SK-N-SH (cell line): Measurements from ENCODE around the gene NBEA. TPM values are rescaled to one million over a fixed set of nuclear protein-coding genes. Genes with fewer than 3 reads are reported as not detected.

Source experiments
- CTCF ChIA-PET: fragments of 300-600, 350-600 bp; formaldehyde crosslinking; extraction: SDS; loops from one replicate; lab custom pipeline; 2021; lab: Yijun Ruan, JAX
- POLR2A ChIA-PET: fragments of 350-600 bp; sonication (Branson Sonifier 250); formaldehyde crosslinking; extraction: SDS; loops from one replicate; lab custom pipeline; 2020; ENCODE audit warnings: antibody characterized with exemption, inconsistent platforms; lab: Yijun Ruan, JAX
- DNase-seq: peaks from one replicate; pipeline ENCODE4 v3.0.0; 2012
- H2AFZ ChIP-seq: fragments of 200-600 bp; sonication (generic); 2 replicates; pipeline ENCODE4 v1.8.1; 2016; ENCODE audit warnings: antibody characterized with exemption, mild to moderate bottlenecking, low read depth
- H3F3A ChIP-seq: fragments of 200-600 bp; sonication (generic); replicated peaks from 2 replicates; pipeline ENCODE3; 2016; ENCODE audit warnings: antibody characterized with exemption, mild to moderate bottlenecking; ENCODE audit not compliant: insufficient read depth
- H3K27ac ChIP-seq, 2 experiments: fragments of 200-500 bp in 1 of 2; fragments of 200-600 bp in 1 of 2; sonication (Bioruptor generic) in 1 of 2; sonication (generic), shearing (Covaris generic) in 1 of 2; 2 replicates each; pipeline versions ENCODE4 v1.5.1 to v1.6.1; 2014 to 2016; ENCODE audit warnings: low read depth in 2 of 2, inconsistent platforms in 1 of 2, low read length in 1 of 2, mild to moderate bottlenecking in 1 of 2, mixed read lengths in 1 of 2
- H3K27me3 ChIP-seq: fragments of 200-600 bp; sonication (generic), shearing (Covaris generic); 2 replicates; pipeline ENCODE4 v1.6.1; 2016; ENCODE audit warnings: mixed run types; ENCODE audit not compliant: insufficient read depth
- H3K36me3 ChIP-seq, 2 experiments: fragments of 200-500 bp in 1 of 2; fragments of 200-600 bp in 1 of 2; sonication (Bioruptor generic) in 1 of 2; sonication (generic) in 1 of 2; replicated peaks in 1 of 2; 2 replicates each; pipeline versions ENCODE3 to v1.5.1; 2014 to 2016; ENCODE audit warnings: low read length in 1 of 2, mild to moderate bottlenecking in 1 of 2; ENCODE audit not compliant: insufficient read depth in 2 of 2, control insufficient read depth in 1 of 2
- H3K4me1 ChIP-seq, 2 experiments: fragments of 200-500 bp in 1 of 2; fragments of 200-600 bp in 1 of 2; sonication (Bioruptor generic) in 1 of 2; sonication (generic), shearing (Covaris generic) in 1 of 2; 2 replicates each; pipeline versions ENCODE4 v1.5.1 to v1.6.1; 2014 to 2016; ENCODE audit warnings: low read depth in 1 of 2, low read length in 1 of 2, mixed run types in 1 of 2; ENCODE audit not compliant: insufficient read depth in 2 of 2, control insufficient read depth in 1 of 2
- H3K4me2 ChIP-seq: fragments of 200-600 bp; sonication (generic), shearing (Covaris generic); 2 replicates; pipeline ENCODE4 v1.6.1; 2017; ENCODE audit warnings: mixed run types
- H3K4me3 ChIP-seq, 2 experiments: fragments of 200-500 bp in 1 of 2; fragments of 200-600 bp in 1 of 2; sonication (Bioruptor generic) in 1 of 2; sonication (generic), shearing (Covaris generic) in 1 of 2; 2 replicates each; pipeline versions ENCODE4 v1.5.1 to v1.8.1; 2014 to 2016; ENCODE audit warnings: low read depth in 2 of 2, inconsistent platforms in 1 of 2, low read length in 1 of 2, mild to moderate bottlenecking in 1 of 2, mixed read lengths in 1 of 2, moderate library complexity in 1 of 2
- H3K79me2 ChIP-seq: fragments of 200-600 bp; sonication (generic); 2 replicates; pipeline ENCODE4 v1.8.1; 2017; ENCODE audit warnings: mild to moderate bottlenecking; ENCODE audit not compliant: insufficient read depth
- H3K9ac ChIP-seq: fragments of 200-600 bp; sonication (generic); 2 replicates; pipeline ENCODE4 v1.6.1; 2017; ENCODE audit warnings: mixed run types
- H3K9me2 ChIP-seq: fragments of 200-600 bp; sonication (generic); 2 replicates; pipeline ENCODE4 v1.6.1; 2017; ENCODE audit warnings: mixed run types
- H3K9me3 ChIP-seq: fragments of 200-600 bp; sonication (generic); 2 replicates; pipeline ENCODE4 v1.6.1; 2017; ENCODE audit warnings: mixed run types, mild to moderate bottlenecking, moderate library complexity
- H4K20me1 ChIP-seq: fragments of 200-600 bp; sonication (generic); 2 replicates; pipeline ENCODE4 v1.6.1; 2017; ENCODE audit warnings: mild to moderate bottlenecking, mixed run types; ENCODE audit not compliant: insufficient read depth
- EP300 ChIP-seq, 2 experiments: IDR thresholded peaks; 2 replicates each; pipeline versions ENCODE4 v1.4.0 to v1.6.1; 2012; ENCODE audit warnings: borderline replicate concordance in 1 of 2, low read depth in 1 of 2, low read length in 1 of 2
- EZH2phosphoT487 ChIP-seq: fragments of 200-600 bp; sonication (generic); IDR thresholded peaks from 2 replicates; pipeline ENCODE4 v1.6.1; 2017; ENCODE audit warnings: low read depth, mixed run types, mild to moderate bottlenecking, antibody characterized with exemption, moderate library complexity, borderline replicate concordance
- FOXJ3 ChIP-seq: sonication (generic); formaldehyde crosslinking; IDR thresholded peaks from 2 replicates; pipeline ENCODE4 v1.5.1; 2020; ENCODE audit warnings: mild to moderate bottlenecking, missing genetic modification reagents
- FOXM1 ChIP-seq: IDR thresholded peaks from 2 replicates; pipeline ENCODE4 v1.4.0; 2012; ENCODE audit warnings: low read depth, mild to moderate bottlenecking
- GABPA ChIP-seq: IDR thresholded peaks from 2 replicates; pipeline ENCODE4 v1.4.0; 2012; ENCODE audit warnings: low read depth, mild to moderate bottlenecking
- NRF1 ChIP-seq: IDR thresholded peaks from 2 replicates; pipeline ENCODE4 v1.6.1; 2012; ENCODE audit warnings: low read depth, mild to moderate bottlenecking, low read length
- RAD21 ChIP-seq: IDR thresholded peaks from 2 replicates; pipeline ENCODE4 v1.6.1; 2012; ENCODE audit warnings: mild to moderate bottlenecking, low read length
- RFX5 ChIP-seq: IDR thresholded peaks from 2 replicates; pipeline ENCODE4 v1.6.1; 2012; ENCODE audit warnings: mild to moderate bottlenecking, improper control_type of control experiment, low read length
- SIN3A ChIP-seq: IDR thresholded peaks from 2 replicates; pipeline ENCODE4 v1.6.1; 2012; ENCODE audit warnings: low read depth, mild to moderate bottlenecking, low read length, moderate library complexity, borderline replicate concordance
- SMC3 ChIP-seq: IDR thresholded peaks from 2 replicates; pipeline ENCODE4 v1.6.1; 2012; ENCODE audit warnings: low read depth, low read length, improper control_type of control experiment
- USF2 ChIP-seq: fragments of 150-350 bp; IDR thresholded peaks from 2 replicates; pipeline ENCODE4 v1.6.1; 2017; ENCODE audit warnings: antibody characterized with exemption, low read length, low read depth, borderline replicate concordance
- YY1 ChIP-seq: IDR thresholded peaks from 2 replicates; pipeline ENCODE4 v1.4.0; 2012; ENCODE audit warnings: low read depth, mild to moderate bottlenecking
- ZBTB33 ChIP-seq: IDR thresholded peaks from 2 replicates; pipeline ENCODE4 v1.4.0; 2012; ENCODE audit warnings: low read depth, borderline replicate concordance
- WGBS: methylation state at CpG from one replicate; pipeline ENCODE4 v1.1.6; 2017; ENCODE audit warnings: low lambda C conversion rate; 5-methylcytosine and 5-hydroxymethylcytosine counted together
- polyA plus RNA-seq, 3 experiments: library from polyadenylated mRNA; depleted of rRNA; stranded (reverse); fragments of >200 nt; gene quantifications; 2 replicates each; pipeline ENCODE4 v1.2.3, GENCODE V29; 2012

Gene NBEA
- polyA plus RNA-seq, 1 of the 3 experiments (the other 2 are of a cell fraction): 12.3 TPM

DNA sequence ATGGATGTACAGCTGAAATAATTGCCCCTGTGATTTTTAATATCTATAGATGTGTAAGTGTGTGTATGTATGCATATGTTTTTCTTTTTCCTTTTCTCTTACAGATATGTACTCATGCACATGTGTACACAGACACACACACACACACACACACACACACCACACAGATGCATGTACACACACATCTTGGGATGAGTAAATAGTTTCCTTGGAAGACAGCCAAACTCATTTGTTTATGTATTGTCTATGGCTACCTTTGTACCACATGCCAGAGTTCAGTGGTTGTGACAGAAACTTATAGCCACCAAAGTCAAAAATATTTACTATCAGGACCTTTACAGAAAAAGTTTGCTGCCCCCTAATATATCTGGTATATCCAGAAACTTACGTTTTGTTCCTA lies 341.8 kb downstream of the NBEA start (continued):
- TF ChIP-seq EZH2phosphoT487 (no peak), GABPA (no peak)
- TF ChIP-seq, all 33 proteins: peak for 0

DNA sequence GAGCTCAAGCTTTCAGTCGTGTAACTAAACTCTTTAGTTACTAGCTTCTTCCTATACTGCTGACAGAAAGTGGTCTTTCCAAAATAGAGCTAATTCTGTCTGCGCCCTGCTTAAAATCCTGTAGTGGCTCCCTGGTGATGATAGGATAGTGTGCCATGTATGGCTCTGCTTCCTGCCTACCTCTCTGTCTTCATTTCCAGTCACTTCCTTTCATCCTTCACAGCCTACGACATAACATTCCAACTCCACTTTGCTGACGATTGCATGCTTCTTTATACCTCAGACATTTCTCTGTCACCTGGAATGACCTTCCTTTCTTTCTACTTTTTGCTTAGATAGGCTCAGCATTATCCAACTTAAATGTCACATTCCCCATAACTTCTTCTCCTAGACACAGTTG lies 343.6 kb downstream of the NBEA start:
- no peak for DNase-seq
- no peaks in the 10 kb centered on the region for H3K27me3 ChIP-seq
- H4K20me1 ChIP-seq: no peaks in the 10 kb centered on the region
- no peak overlapping the region for H3K4me3 ChIP-seq
- H3K36me3 ChIP-seq: no peaks in the 10 kb centered on the region
- H3K27ac ChIP-seq: no peak overlapping the region
- H3K79me2 ChIP-seq: no peaks in the 10 kb centered on the region
- no peak overlapping the region for H3K4me2 ChIP-seq
- TF ChIP-seq USF2 (no peak), RAD21 (no peak), ZBTB33 (no peak), SIN3A (no peak), FOXJ3 (CRISPR knock-in tag) (no peak), EP300 (IDR thresholded peaks at IDR 0.05; ENCODE audit: borderline replicate concordance in 1 of 2, low read depth in 1 of 2, low read length in 1 of 2) (no peak), YY1 (no peak), RFX5 (no peak), FOXM1 (no peak), SMC3 (no peak)
- POLR2A ChIA-PET: no interaction called here
- H3K4me1 ChIP-seq: no peaks in the 10 kb centered on the region; a peak in 1 of 4 replicates
- no peak overlapping the region for H3K9ac ChIP-seq
- H3F3A ChIP-seq: no peaks in the 10 kb centered on the region
- H2AFZ ChIP-seq: no peak overlapping the region
- 91% methylated on average over 4 of the region's 4 CpGs for WGBS
- CTCF ChIA-PET: interaction anchor here (0.6 kb wide), 1 partner anchor 987 kb away, joined by 3 read pairs; no protein-coding TSS in a partner anchor
- no peaks in the 10 kb centered on the region for H3K9me3 ChIP-seq
- no peaks in the 10 kb centered on the region for H3K9me2 ChIP-seq

GRCh38 chr13:35292329-35292728 lies 350.3 kb downstream of the NBEA start:
- ChIA-PET CTCF (no interaction called here), POLR2A (no interaction called here)
- no peaks in the 10 kb centered on the region for H3K79me2 ChIP-seq
- no peaks in the 10 kb centered on the region; a peak in 1 of 4 replicates for H3K4me1 ChIP-seq
- no peak overlapping the region for H3K4me3 ChIP-seq
- no peak for TF ChIP-seq NRF1
- no peak for TF ChIP-seq GABPA
- no peak overlapping the region for H3K4me2 ChIP-seq
- H3K36me3 ChIP-seq: no peaks in the 10 kb centered on the region
- no peak for DNase-seq
- no peaks in the 10 kb centered on the region for H3K27me3 ChIP-seq
- no peaks in the 10 kb centered on the region for H3K9me3 ChIP-seq
- 94% methylated on average over 1 of the region's 1 CpG for WGBS
- H3K9me2 ChIP-seq: no peaks in the 10 kb centered on the region
- peak overlapping the region in 1 of 2 experiments; percentile 28; a peak in 2 of 4 replicates for H3K27ac ChIP-seq
- no peak overlapping the region for H2AFZ ChIP-seq
- no peaks in the 10 kb centered on the region for H4K20me1 ChIP-seq
- no peaks in the 10 kb centered on the region for H3F3A ChIP-seq
- no peak overlapping the region for H3K9ac ChIP-seq
